ENCODE measurements around the gene HMGN4. TPM values are rescaled to one million over a fixed set of nuclear protein-coding genes. Genes with fewer than 3 reads are reported as not detected.

The HMGN4 gene
- total and polyA plus RNA-seq, 9 of the 15 experiments (the other 6 are each of a cell fraction or from before 2014, with no cell fraction given), result 35.4 to 134 (median 94.1) TPM

GRCh38 chr6:26491604-26492003 lies 46.6 kb upstream of the HMGN4 start (continued):
- TF ChIP-seq HMBOX1 (IDR thresholded peaks at IDR 0.05) (no peak), FOXA1 (IDR thresholded peaks at IDR 0.05; ENCODE audit: borderline replicate concordance) (no peak), CEBPB (tag; IDR thresholded peaks at IDR 0.05) (no peak), ZNF592 (IDR thresholded peaks at IDR 0.05) (peak; percentile 89), CHD1 (IDR thresholded peaks at IDR 0.05; ENCODE audit: low read length) (no peak), SP1 (CRISPR knock-in tag; IDR thresholded peaks at IDR 0.05) (no peak), MCM5 (IDR thresholded peaks at IDR 0.05; ENCODE audit: low read depth) (no peak), FOS (IDR thresholded peaks at IDR 0.05; ENCODE audit: extremely low read depth, insufficient read length) (no peak), MCM7 (IDR thresholded peaks at IDR 0.05) (no peak), NONO (IDR thresholded peaks at IDR 0.05; ENCODE audit: low read depth in 2 of 2, low read length in 1 of 2) (no peak), ZNF318 (IDR thresholded peaks at IDR 0.05; ENCODE audit: borderline replicate concordance in 1 of 2, low read depth in 1 of 2) (no peak), ZNF121 (CRISPR knock-in tag; conservative IDR thresholded peaks at IDR 0.05) (no peak), ZNF41 (CRISPR knock-in tag; conservative IDR thresholded peaks at IDR 0.05) (0 out of 2 replicates have a peak, but pooled peaks have one; percentile 65), ERF (CRISPR knock-in tag; IDR thresholded peaks at IDR 0.05) (no peak), CHD2 (IDR thresholded peaks at IDR 0.05; ENCODE audit: low read depth, low read length) (no peak), MYBL2 (IDR thresholded peaks at IDR 0.05; ENCODE audit: low read depth) (no peak), MYBL2 (CRISPR knock-in tag; IDR thresholded peaks at IDR 0.05; ENCODE audit: borderline replicate concordance) (no peak)

All from K562 (cell line).